Astrocyte of the cerebellum (primary cell): ENCODE data around the gene TFF1.

ENCODE experiments used
- DNase-seq: peaks from one replicate; pipeline ENCODE4 v3.0.0-alpha.2; 2011; ENCODE audit warnings: low read depth
- H3K4me3 ChIP-seq: 2 replicates; pipeline ENCODE4 v1.5.1; 2011; ENCODE audit warnings: mild to moderate bottlenecking, low read depth, low read length, moderate library complexity
- CTCF ChIP-seq: IDR thresholded peaks from 2 replicates; pipeline ENCODE4 v1.5.1; 2012; ENCODE audit warnings: low read length, low read depth, moderate library complexity, mild to moderate bottlenecking; ENCODE audit errors: missing control alignments
- in situ Hi-C: cut with HindIII; loops from 2 replicates; pipeline ENCODE4 v1.10.0; 2017; ENCODE audit warnings: low sequenced_read_pairs

TFF1 gene

GRCh38 chr21:42347601-42348327 is 18.6 kb downstream of the TFF1 start:
- DNase-seq: no peak
- no peak overlapping the region for H3K4me3 ChIP-seq
- in situ Hi-C loops: no loop called here
- TF ChIP-seq CTCF: no peak

GRCh38 chr21:42346866-42347600 is 19.3 kb downstream of the TFF1 start:
- in situ Hi-C loops: no loop called here
- H3K4me3 ChIP-seq: no peak overlapping the region
- DNase-seq: no peak
- TF ChIP-seq CTCF: no peak

DNA sequence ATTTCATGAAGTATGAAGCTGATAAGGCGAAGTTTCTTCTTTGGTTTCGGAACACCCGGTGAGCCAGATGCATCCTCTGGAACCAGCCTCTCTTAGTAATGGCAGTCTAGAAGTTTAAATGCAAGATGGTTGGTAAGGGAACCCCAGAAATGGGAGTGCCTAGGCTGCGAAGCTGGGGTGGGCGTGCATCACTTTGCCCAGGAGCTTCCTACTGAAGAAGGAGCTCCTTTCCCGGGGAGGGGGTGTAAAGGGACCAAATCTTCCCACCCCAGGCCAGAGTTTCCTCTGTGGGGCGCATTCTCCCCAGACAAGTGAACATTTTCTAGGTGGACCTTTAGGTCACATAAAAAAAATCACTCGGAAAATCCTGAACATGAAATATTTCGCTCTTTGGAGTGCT is 19.9 kb downstream of the TFF1 start:
- in situ Hi-C loops: no loop called here
- H3K4me3 ChIP-seq: no peak overlapping the region
- TF ChIP-seq CTCF: no peak
- DNase-seq: no peak

- in situ Hi-C loops: no loop called here
- no peak for TF ChIP-seq CTCF
- DNase-seq: no peak
- H3K4me3 ChIP-seq: no peak overlapping the region
Measured at GRCh38 chr21:42344631-42345030, 21.7 kb downstream of the TFF1 start.

DNA sequence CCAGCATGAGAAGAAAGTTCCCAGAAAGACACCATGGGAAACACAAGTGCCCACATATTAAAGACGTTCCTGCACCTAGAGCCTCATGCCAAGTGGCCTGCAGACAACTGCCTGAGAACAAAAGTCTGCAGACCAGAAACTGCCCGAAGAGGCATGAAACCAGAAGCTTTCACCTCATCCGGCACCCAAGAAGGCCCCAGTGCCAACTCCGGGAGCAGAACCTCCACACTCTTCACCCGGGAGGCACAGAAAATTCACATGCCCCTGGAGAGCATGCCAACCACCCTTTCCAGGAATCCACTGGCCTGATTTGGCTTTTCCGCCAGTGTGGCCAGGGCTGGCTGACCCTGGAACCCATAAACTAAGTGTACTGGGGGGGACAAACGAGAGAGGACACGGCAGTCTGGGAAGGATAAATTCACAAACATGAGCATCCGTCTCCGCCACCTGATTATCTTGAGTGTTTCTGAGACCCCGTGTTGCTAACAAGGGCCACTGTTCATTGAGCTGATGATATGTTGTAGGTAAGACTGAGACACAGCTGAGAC is 22.3 kb downstream of the TFF1 start:
- DNase-seq: no peak
- H3K4me3 ChIP-seq: no peak overlapping the region
- in situ Hi-C loops: no loop called here
- TF ChIP-seq CTCF: no peak

DNA sequence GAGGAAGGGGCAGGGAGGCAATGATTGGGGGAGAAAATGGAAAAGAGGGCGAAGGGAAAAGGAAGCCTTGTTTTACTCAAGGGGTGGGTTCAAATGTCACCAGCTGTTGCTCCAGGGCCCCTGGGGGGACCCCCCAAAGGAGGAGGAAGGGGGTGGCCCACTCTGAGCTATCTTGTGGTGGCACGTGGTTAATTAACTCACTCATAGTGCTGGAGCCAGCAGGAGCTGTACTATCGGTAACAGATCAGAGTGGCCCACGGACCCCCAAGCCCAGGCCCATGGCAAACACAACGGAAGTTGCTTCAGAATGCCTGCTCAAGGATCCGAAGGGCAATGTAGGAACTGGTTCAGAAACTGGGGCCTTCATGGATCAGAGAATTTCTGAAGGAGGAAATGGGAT is 22.8 kb downstream of the TFF1 start:
- H3K4me3 ChIP-seq: no peak overlapping the region
- in situ Hi-C loops: no loop called here
- DNase-seq: no peak
- TF ChIP-seq CTCF: no peak
